ENCODE data around the gene SMDT1.

Gene SMDT1

DNA sequence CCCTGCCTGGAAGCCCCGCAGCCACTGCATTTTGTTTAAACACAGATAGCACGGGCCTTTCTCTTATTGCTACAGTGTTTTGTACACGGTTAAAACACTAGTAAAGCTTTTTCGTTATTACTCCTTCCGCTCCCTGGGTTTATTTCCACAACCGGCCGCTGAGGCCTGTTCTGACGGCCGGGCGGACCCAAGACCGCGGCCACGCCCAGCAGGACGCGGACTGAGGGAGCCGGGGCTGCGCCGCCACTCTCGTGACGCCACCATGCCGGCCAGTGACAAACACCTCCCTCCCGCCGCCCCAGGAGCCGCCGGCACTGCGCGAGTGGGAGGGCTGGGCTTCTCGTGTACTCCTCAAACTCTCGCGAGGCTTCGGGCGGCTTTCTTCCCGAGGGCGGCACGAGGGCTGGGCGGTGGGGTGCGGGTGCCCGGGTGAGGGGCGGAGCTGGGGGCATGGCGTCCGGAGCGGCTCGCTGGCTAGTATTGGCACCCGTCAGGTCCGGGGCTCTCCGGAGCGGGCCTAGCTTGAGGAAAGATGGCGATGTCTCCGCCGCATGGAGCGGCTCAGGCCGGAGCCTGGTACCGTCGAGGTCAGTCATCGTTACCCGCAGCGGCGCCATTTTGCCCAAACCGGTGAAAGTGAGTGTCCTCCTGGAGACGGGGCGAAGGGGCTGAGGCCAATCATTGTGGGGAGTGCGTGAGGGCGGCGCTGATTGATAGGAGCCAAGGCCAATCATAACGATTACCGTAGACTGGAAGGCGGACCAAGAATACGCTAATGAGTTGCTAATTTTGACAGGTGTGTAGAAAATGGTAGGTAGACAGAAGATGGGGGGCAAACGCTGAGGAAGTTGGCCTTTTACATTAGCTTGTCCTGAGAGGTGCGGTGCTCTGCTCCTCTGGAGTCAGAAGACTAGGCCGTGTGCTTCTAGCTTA, at the start of gene SMDT1:
TSS of gene SMDT1 (plus strand) at position 382 of the 933 bp plus-strand sequence. CDS start at position 451, 69 bp downstream.
- DNase-seq (ENCODE audit: low spot score), result peak; percentile 99

- DNase-seq (ENCODE audit: low spot score), result no peak
These were observed 46.0 kb upstream of the SMDT1 start for GRCh38 chr22:42033263-42034181.

GRCh38 chr22:42035256-42035655, 44.2 kb upstream of the SMDT1 start:
- no peak for DNase-seq (ENCODE audit: low spot score)

GRCh38 chr22:42039271-42039670, 40.2 kb upstream of the SMDT1 start:
- no peak for DNase-seq (ENCODE audit: low spot score)

DNA sequence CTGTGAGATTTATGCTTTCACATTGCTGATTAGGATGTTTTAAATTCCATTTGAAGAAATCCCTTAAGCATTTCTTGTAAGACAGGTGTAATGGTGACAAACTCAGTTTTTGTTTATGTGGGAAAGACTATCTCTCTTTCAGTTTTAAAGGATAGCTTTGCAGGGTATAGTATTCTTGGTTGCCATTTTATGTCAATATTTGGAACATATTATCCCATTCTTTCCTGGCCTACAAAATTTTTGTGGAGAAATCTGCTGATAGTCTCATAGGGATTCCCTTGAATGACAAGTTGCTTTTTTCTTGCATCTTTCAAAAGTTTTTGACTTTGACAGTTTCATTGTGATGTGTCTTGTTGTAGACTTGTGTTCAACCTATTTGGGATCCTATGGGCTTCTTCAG, 37.7 kb upstream of the SMDT1 start:
- no peak for DNase-seq (ENCODE audit: low spot score)

DNA sequence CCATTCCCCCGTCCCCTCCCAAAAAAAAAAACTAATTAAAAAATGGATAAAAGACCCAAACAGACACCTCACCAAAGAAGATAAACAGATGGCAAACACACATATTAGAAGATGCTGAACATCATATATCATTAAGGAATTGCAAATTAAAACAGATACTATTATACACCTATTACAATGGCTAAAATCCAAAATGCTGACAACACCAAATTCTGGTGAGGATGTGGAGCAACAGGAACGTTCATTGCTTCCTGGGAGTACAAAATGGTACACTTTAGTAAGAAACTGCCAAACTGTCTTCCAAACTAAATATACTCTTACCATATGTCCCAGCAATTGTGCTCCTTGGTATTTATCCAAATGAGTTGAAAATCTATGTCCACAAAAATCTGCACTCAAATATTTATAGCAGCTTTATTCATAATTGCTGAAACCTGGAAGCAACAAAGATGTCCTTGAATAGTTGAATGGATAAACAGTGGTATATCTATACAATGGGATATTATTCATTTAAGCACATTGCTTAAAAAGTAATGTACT, 28.8 kb upstream of the SMDT1 start:
- DNase-seq (ENCODE audit: low spot score), result no peak

- DNase-seq (ENCODE audit: low spot score), result no peak
These were observed 26.7 kb upstream of the SMDT1 start for GRCh38 chr22:42052765-42053164.

GRCh38 chr22:42056757-42057511, 22.6 kb upstream of the SMDT1 start:
- no peak for DNase-seq (ENCODE audit: low spot score)

DNA sequence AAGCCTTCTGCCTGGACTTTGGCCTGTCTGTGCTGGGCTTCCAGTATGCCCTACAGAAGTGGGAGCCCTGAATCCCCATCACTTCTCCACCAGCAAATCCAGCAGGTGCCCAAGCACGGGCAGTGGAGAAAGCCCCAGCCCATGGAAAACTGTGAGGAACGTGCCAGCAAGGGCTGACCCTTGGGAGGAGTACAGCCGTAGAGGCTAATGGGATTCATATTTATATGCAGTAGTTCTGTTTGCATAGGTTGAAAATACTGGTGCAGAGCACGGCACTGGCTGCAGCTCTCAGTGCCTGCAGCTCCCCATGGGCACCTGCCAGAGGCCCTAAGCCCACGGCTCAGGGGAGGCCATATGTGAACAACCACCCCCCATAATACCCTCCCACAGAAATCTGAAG, 19.0 kb upstream of the SMDT1 start:
- DNase-seq (ENCODE audit: low spot score), result no peak

DNA sequence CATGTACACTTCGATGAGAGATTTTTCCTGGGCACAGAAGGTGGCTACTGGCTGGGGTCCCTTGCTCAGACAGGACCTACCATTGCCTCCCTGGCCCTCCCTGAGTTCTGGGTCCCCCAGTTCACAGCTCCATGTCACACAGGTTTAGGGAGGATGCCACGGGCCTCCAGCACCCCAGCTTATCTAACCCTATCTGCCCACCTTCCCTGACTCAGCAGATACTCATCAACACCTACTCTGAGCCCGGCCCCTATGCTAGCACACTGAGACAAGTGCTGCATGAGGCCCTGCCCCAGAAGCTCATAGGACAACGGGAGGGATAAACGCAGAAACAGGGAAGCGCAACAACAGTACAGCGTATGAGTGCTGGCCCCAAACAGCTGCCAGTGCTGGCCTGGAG, 18.5 kb upstream of the SMDT1 start:
- no peak for DNase-seq (ENCODE audit: low spot score)

GRCh38 chr22:42062506-42063170, 16.9 kb upstream of the SMDT1 start:
- DNase-seq (ENCODE audit: low spot score), result no peak

DNA sequence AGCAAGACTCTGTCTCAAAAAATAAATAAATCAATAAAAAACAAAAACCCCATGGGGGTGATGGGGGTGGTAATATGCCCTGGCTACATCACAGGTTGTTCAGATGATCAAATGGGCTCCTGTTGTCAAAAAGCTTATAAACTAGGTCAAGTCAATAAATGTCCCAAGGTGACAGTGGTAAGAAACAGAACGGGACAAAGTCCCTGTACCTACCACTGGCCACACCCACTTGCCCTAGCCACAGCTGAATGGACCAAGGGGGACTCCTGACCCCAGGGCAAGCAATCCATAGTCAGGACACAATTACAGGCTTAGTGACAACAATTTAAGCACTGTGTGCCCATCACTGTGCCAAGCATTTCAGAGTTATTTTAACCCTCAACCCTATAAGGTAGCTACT, 14.9 kb upstream of the SMDT1 start:
- no peak for DNase-seq (ENCODE audit: low spot score)

DNA sequence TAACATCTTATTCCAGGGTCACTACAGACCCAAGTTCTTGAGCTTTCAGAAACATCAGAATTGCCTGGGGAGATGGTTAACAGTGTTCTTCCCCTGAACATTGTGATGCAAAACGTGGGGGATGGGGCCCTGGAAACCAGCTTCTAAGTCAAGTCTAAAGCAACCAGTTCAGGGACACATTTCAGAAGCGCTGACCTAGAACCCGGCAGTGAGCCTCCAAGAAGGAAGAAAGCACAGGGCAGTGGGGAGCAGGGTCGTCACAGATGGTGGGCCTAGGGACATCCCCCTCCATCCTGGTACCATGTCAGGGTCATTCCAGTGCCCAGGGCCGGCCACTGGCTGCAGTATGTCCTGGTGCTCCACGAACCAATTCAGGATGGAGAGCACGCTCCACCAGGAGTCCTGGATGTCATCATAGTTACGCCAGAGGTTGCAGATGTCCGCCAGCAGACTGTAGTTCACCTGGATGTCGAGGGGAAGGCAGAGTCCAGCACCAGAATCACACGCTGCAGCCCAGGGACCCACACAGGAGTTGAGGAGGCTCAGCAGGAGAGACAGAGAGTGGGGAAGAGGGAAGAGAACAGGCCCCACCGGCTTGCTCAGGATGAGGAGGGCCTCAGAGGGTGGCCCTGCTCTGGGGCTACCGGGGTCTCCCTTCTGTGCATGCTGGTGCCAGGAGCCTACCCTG, 13.9 kb upstream of the SMDT1 start:
- DNase-seq (ENCODE audit: low spot score), result no peak

DNA sequence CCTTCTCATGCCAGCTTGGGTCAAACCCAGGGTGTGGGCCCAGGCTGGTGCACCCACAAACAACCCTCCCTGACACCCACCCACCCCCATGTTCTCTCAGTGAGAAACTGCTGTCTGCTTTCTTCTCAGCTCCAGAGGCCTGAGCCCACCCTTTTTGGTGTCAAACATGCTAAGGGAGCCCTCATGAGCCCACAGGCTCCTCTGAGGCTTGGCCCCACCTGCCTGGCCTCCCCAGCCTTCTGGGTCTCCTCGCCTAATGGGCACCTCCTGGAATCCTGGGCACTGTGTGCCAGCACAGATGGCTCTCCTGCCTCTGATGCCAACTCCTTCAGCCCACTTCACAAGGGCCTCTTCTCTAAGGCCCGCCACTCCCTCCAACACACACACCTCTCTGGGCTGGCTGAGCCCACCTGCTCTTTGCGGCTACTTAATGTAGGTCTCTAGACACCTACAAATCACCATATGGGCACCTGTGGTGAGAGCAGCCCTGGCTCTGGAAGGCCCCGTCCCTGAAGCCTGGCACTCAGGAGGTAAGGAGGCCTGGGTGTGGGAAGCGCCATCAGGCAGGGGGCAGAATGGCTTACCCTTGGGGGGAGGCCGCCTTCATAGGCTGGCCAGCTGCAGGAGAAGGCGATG, 13.3 kb upstream of the SMDT1 start:
- DNase-seq (ENCODE audit: low spot score), result no peak

DNA sequence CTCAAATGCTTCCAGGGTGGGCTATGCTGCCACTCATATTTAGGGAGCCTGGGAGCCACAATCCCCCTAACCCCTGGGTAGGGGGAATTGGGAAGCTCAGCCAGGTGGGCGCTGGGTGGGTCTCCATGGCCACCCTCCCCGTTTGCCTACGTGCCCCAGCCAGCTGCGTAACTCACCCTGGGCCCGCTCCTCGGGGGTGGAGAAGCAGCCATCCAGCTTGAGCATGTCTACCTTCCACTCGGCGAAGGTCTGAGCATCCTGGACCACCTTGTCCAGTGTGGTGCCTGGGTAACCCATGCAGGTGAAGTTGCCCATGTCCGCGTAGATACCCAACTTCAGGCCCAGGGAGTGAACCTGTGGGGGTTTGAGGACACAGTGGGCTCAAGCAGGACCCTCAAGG, 12.6 kb upstream of the SMDT1 start:
- DNase-seq (ENCODE audit: low spot score), result no peak

DNA sequence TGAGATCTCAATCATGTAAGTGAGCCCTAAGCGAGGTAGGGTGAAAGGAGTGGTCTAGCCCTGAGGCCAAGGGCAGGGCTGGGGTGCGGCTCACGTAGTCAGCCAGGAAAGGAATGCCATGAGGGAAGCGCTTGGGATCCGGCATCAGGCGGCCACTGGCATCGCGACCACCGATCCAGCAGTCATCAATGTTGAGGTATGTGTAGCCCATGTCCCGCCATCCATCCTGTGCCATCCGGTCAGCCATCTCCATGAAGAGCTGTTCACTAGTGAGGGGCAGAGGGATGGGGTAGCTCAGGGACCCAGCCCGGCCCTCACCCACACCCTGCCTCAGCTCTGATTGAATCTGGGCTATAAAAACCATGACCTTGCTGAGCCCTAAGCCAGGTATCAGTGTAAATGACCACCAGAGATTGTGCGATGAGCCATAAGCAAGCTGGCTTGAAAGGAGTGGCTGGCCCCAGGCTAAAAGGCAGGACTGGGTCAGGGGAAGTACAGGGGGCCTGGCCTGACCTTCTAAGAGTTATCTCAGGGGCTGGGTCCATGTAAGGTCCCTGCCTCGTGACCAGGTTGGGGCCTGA, 11.7 kb upstream of the SMDT1 start:
- DNase-seq (ENCODE audit: low spot score), result no peak

- no peak for DNase-seq (ENCODE audit: low spot score)
These were observed 11.2 kb upstream of the SMDT1 start for GRCh38 chr22:42068291-42068690.

DNA sequence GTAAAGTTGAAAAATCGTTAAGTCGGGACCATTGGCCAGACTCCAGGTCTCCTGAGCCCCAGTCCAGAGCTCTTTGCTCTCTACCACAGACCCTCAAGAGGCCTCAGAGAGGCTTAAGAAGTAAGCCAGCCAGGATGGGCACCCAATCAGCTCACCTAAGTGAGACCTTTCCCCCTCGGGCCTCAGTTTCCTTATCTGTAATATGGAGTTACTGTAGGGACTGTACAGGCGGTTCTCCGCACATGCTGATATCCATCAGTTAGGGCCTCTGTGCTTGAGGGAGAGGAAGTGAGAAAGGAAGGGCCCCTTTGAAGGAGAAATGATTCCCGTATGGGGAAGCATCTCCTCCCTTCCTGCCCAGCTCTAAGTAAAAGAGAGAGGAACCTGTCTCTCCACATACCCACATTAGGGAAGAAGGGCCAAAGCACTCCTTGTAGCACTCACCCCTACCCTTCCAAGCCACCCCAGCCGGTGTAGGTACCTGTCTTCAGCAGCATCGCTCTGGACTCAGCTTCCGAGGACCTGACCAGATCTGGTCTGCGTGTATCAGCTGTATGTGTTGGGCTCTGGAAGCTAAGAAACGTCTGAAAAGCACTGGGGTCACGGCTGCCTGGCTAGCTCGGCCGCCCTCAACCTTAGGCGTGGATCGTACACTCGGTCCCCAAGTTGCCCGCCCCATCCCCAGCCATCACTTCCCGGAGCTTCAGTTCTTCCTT, 9.5 kb upstream of the SMDT1 start:
- no peak for DNase-seq (ENCODE audit: low spot score)
